Ascending aorta (tissue), 2 donors: Measurements from ENCODE around the gene HMGXB3. TPM values are rescaled to one million over a fixed set of nuclear protein-coding genes. Genes with fewer than 3 reads are reported as not detected.

Source experiments
- DNase-seq, 2 donors: peaks; one replicate each; pipeline ENCODE4 v3.0.0-alpha.2; 2019; ENCODE audit warnings: low spot score in 2 of 2
- H3K27ac ChIP-seq, 2 donors: fragments of 200-600 bp; sonication (generic); one replicate each; pipeline ENCODE4 v1.5.1; 2016 to 2017; ENCODE audit warnings: mild to moderate bottlenecking in 1 of 2
- H3K27me3 ChIP-seq: fragments of 200-600 bp; sonication (generic); one replicate; pipeline ENCODE4 v1.5.1; 2017
- H3K36me3 ChIP-seq, 2 donors: fragments of 200-600 bp; sonication (generic); one replicate each; pipeline ENCODE4 v1.5.1; 2016
- H3K4me1 ChIP-seq, 2 donors: fragments of 200-600 bp; sonication (generic); one replicate each; pipeline ENCODE4 v1.5.1; 2016 to 2017; ENCODE audit warnings: mild to moderate bottlenecking in 1 of 2
- H3K4me3 ChIP-seq, 2 donors: fragments of 200-600 bp; sonication (generic); one replicate each; pipeline ENCODE4 v1.5.1; 2016 to 2017; ENCODE audit warnings: mild to moderate bottlenecking in 1 of 2
- H3K9me3 ChIP-seq, 2 donors: fragments of 200-600 bp; sonication (generic); one replicate each; pipeline ENCODE4 v1.5.1; 2016
- CTCF ChIP-seq, 3 experiments: fragments of 200-600 bp in 2 of 3; fragments of 450-650 bp in 1 of 3; sonication (generic) in 2 of 3; IDR thresholded peaks; one replicate each; pipeline ENCODE4 v1.5.1; 2016 to 2019; ENCODE audit warnings: antibody characterized with exemption in 3 of 3, mild to moderate bottlenecking in 1 of 3, moderate library complexity in 1 of 3
- intact Hi-C: fragments of 100-400 bp; cut with DNase I; formaldehyde crosslinking; loops from one replicate; pipeline ENCODE4 v1.15.1; 2023
- total RNA-seq: library from RNA; depleted of rRNA; stranded (reverse); fragments of >200 nt; gene quantifications from one replicate; pipeline ENCODE4 v1.1.0, GENCODE V29; 2016

Gene HMGXB3
- total RNA-seq, 1 donor from 2014 or later, result 56.4 TPM

DNA sequence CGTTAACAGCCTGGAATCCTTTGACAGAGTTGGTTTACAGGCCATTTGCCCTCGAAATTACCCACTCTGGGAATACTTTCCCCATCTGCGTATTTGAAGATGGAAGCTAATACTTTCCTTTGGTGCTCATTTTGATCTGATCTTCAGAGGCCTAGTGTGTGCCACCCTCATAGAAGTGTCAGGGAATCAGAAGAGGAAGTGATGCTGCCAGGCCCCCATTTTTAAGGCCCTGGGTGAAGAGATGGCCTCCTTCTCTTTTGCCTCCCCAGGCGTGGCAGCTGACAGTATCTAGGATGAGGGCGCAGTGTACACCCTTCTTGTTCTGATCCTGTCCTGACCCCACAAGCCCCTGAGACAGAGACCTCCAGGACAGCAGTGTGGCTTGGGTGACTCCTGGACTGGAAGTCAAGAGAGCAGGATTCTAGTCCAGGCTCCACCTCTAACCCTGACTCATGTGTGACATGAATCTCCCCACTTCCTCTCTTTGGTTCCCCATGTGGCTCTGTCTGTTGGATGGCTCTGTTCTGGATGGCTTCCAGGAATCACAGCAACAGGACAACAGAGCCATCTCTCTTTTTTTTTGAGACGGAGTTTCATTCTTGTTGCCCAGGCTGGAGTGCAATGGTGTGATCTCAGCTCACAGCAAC lies 58.1 kb downstream of the HMGXB3 start:
- Histone ChIP-seq H3K36me3 (peaks cover 17 to 20% of the 10 kb centered on the region in 2 donors), H3K4me3 (no peak overlapping the region), H3K27ac (no peak overlapping the region), H3K27me3 (no peaks in the 10 kb centered on the region), H3K9me3 (no peaks in the 10 kb centered on the region), H3K4me1 (no peaks in the 10 kb centered on the region)
- TF ChIP-seq CTCF (IDR thresholded peaks at IDR 0.05), result no peak
- DNase-seq, result no peak
- intact Hi-C loops, result no loop called here

DNA sequence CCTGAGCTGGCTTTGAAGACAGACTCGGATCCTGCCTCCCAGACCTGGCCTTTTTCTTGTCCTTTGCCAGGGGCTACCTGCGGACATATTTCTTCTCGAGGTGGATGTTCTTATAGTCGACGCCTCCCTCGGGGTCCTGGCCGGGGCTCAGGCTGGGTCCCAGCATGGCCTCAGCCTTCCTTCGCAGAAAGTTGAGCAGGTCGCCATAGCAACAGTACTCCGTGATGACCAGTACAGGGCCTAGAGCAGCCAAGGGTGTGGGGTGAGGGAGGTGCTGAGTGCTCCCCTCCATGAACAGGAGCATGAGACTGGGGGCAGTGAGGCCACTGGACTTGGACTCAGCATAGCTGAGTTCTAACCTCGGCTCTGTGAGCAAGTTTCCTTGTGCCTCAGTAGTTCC lies 59.1 kb downstream of the HMGXB3 start:
- Histone ChIP-seq H3K4me1 (no peaks in the 10 kb centered on the region), H3K4me3 (no peak overlapping the region), H3K27ac (no peak overlapping the region), H3K9me3 (no peaks in the 10 kb centered on the region), H3K27me3 (no peaks in the 10 kb centered on the region), H3K36me3 (peaks cover 7 to 10% of the 10 kb centered on the region in 2 donors)
- no peak for DNase-seq
- intact Hi-C loops, result no loop called here
- TF ChIP-seq CTCF (IDR thresholded peaks at IDR 0.05), result no peak

DNA sequence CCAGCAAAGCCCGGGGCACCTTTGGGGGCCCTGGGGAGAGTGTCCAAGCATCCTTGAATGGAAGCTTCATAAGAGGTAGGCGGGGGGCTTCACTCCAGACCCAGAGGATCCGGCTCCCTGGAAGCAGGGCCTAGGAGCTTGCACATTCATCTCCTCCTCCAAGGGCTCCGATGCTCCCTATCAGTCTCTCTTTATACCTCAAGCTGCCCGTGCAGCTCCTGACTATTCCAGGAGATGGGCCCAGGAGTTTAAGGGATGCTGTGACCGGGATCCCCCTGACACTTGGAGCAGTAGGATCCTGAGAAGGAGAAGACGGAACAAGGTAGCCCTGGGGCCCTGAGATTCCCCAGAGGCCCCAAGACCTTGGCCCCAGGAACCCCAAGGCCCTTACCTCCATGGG lies 59.9 kb downstream of the HMGXB3 start:
- intact Hi-C loops, result no loop called here
- TF ChIP-seq CTCF (IDR thresholded peaks at IDR 0.05), result no peak
- no peak overlapping the region for H3K4me3 ChIP-seq
- no peaks in the 10 kb centered on the region for H3K27me3 ChIP-seq
- peaks cover 0 to 2% of the 10 kb centered on the region in 2 donors for H3K36me3 ChIP-seq
- H3K9me3 ChIP-seq, result no peaks in the 10 kb centered on the region
- peaks cover 0 to under 1% of the 10 kb centered on the region in 2 donors for H3K4me1 ChIP-seq
- no peak overlapping the region for H3K27ac ChIP-seq
- DNase-seq, result no peak

DNA sequence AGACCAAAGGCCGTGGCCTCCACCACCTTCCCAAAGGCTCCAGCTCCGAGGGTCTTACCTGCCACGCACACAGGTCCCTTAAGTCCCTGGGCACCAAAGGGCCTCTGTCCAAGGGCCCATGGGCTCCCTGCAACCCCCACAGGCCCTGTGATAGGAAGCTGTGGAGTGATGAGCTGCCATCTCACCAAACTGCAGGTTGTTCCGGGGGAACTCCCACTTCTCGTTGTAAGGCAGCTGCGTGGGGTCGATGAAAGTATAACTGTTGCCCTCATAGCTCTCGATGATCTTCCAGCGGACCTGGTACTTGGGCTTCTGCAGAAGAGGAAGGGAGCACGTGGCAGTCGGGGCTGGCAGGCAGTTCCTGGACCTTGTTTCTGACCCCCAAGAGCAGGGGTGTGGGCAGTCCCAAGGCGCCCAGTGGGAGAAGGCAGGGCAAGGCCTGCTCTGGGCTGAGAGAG lies 61.0 kb downstream of the HMGXB3 start:
- DNase-seq, result no peak
- no peaks in the 10 kb centered on the region for H3K9me3 ChIP-seq
- no peak overlapping the region for H3K27ac ChIP-seq
- peaks cover 0 to 4% of the 10 kb centered on the region in 2 donors for H3K4me1 ChIP-seq
- H3K27me3 ChIP-seq, result no peaks in the 10 kb centered on the region
- no peak overlapping the region for H3K4me3 ChIP-seq
- intact Hi-C loops, result no loop called here
- no peak for TF ChIP-seq CTCF (IDR thresholded peaks at IDR 0.05)
- no peaks in the 10 kb centered on the region for H3K36me3 ChIP-seq

DNA sequence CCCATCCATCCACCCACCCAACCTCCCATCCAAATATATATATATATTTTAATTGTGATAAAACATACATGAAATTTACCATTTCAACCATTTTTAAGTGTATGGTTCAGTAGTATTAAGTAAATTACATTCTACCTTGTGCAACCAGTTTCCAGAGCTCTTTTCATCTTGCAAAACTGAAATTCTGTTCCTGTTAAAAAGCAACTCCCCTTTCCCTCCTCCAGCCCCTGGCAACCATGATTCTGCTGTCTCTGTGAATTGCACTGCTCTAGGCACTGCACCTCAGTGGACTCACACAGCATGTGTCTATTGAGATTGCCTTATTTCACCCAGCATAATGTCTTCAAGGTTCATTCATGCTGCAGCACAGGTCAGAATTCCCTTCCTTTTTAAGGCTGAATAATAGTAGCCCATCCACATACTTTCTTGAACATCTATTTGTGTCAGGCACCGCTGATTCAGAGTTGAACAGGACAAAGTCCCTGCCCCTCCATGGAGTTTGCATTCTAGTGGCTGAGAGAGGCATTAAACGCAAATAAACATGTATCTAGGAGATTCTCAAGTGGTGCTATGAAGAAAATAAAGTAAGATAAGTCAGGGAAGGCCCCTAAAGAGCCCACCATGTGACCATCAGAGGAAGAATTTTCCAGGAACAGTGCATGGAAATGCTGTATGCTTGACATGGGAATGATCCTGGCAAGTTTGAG lies 61.8 kb downstream of the HMGXB3 start:
- no peaks in the 10 kb centered on the region for H3K9me3 ChIP-seq
- no peaks in the 10 kb centered on the region for H3K36me3 ChIP-seq
- H3K4me1 ChIP-seq, result peaks cover 0 to 4% of the 10 kb centered on the region in 2 donors
- H3K4me3 ChIP-seq, result no peak overlapping the region
- intact Hi-C loops, result no loop called here
- no peak overlapping the region for H3K27ac ChIP-seq
- no peaks in the 10 kb centered on the region for H3K27me3 ChIP-seq
- TF ChIP-seq CTCF (IDR thresholded peaks at IDR 0.05), result no peak
- DNase-seq, result no peak
